Left hindlimb (tissue), 1 donor: Measurements from ENCODE around the gene EIF5.

Source experiments
- DNase-seq: peaks from one replicate; pipeline ENCODE4 v3.0.0-alpha.2; 2018

EIF5 gene

DNA sequence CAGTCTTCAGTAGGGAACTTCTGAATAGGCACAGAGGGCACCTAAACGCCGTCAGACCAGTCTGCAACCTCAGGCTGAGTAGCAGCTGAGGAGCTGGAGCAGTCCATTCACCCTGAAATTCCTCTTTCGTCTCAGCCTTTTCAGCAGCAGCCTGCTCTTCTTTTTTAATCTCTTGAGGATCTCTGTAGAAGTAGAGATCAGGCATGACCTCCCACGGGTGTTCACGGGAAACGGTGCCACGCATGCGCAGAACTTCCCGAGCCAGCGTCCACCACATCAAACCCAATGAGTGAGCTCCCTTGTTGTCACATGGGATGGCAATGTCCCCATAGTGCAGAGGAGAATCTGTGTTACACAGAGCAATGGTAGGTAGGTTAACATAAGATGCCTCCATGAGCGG lies 40.1 kb downstream of the EIF5 start:
- no peak for DNase-seq

DNA sequence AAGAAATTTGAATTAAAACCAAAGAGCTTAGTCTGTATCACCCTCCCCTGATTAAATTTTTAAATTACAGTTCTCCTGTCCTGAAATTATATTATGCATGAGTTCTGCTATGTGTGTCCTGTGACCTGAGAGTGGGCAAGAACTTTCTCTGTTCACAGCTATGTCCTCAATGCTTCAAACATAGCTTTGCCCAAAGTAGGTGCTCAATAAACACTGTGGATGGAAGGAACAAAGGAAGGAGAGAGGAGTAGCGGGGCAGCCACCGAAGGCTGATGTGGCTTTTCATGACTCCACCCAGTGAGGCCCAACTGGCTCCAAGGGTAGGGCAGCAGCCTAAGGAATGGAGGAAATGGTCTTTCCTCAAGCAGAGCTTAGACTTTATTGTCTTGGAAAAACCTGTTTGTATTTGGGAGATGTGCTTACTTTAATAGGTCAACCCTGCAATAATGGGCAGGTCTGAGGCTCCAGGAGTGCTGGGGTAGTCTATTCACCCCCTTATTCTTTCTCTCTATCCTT lies 43.5 kb downstream of the EIF5 start:
- no peak for DNase-seq

- no peak for DNase-seq
Observed at GRCh38 chr14:103378038-103378854, 44.2 kb downstream of the EIF5 start.

DNA sequence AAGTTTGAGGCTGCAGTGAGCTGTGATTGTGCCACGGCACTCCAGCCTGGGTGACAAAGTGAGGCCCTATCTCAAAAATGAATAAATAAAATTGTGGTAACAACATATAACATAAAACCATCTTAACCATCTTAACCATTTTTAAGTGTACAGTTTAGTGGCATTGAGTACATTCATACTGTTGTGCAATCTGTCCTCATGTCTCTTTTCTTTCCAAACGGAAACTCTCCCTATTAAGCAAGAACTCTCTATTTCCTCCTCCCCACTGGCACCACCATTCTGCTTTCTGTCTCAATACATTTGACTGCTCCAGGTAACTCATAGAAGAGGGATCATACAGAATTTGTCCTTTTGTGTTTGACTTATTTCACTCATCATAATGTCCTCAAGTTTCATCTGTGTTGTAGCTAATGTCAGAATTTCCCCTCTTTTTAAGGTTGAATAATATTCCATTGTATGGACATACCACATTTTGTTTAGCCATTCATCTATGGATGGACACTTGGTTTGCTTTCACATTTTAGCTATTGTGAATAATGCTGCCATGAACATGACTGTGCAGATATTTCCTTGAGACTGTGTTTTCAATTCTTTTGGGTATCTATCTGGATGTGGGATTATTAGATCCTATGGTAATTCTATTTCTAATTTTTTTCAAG lies 46.8 kb downstream of the EIF5 start:
- DNase-seq = no peak

- DNase-seq = no peak
Observed at GRCh38 chr14:103382376-103382775, 48.3 kb downstream of the EIF5 start.

DNA sequence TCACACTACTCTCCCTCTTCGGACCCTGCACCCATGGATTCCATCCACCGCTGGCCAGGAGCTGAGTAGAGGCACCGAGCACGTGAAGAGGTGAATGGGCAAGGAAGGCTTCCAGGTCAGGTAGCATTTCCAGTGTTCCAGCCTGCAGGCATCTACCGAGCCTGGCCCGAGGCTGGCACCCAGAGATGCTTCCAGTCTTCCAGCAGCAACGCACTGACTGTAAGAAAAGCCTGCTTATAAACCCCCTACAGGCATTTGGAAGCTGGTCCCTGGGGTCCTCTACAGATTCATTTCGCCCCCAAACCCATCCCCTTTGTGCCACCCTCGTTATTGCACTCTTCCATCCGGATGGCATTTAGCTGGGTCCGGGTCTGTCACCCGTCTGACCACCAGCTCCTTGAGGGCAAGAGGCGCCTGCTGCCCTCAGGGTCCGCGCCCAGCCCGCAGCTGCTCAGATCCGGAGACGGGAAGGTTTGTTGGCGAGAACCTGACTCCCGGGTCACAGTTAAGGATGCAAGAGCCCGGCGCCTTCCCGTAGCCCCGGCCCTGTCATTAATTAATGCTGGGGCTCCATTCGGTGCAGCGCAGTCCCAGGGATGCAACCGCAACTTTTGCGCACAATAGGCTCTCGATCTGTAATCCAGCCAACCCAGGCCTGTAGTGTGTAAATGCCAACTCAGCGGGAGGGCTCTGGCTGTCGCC lies 50.6 kb downstream of the EIF5 start:
- DNase-seq = no peak

GRCh38 chr14:103385152-103385928 lies 51.3 kb downstream of the EIF5 start, which contains the start of gene MARK3:
TSS of gene MARK3 (plus strand) at chr14:103385415. CDS start at chr14:103386030, 615 bp downstream.
- DNase-seq = peak; percentile 99

DNA sequence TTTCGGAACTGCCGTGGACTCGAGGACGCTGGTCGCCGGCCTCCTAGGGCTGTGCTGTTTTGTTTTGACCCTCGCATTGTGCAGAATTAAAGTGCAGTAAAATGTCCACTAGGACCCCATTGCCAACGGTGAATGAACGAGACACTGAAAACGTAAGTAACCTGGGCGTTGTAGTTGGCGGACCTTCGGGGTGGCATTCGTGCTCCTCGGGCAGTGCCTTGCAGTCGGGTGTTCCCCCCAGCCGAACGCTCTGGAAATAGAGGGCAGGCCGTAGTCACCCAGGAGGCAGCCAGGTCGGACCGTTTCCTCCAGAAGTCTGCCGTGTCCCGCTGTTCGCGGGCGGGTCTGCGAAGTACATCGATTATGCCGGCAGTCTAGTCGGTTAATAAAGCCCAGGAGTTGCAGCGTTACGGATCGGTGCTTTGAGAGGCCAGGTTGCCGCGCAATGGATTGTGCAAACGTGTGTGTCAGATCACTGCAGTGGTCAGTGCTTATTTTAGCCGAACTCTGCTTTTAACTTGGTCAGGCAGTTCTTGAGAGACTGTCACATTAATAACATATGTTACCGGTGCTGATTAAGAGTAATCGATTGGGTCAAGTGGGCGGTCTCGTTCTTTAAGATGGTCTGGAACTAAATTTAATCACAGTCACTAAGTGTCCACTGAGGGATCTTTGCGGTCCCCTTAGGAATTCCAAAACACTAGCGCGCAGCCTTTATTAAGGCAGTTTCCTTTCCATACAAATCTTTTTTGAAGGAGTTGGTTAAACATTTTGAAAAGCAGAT lies 52.1 kb downstream of the EIF5 start:
- DNase-seq = no peak

- no peak for DNase-seq
Observed at GRCh38 chr14:103386713-103387329, 52.8 kb downstream of the EIF5 start.

GRCh38 chr14:103388664-103389063 lies 54.6 kb downstream of the EIF5 start:
- no peak for DNase-seq

DNA sequence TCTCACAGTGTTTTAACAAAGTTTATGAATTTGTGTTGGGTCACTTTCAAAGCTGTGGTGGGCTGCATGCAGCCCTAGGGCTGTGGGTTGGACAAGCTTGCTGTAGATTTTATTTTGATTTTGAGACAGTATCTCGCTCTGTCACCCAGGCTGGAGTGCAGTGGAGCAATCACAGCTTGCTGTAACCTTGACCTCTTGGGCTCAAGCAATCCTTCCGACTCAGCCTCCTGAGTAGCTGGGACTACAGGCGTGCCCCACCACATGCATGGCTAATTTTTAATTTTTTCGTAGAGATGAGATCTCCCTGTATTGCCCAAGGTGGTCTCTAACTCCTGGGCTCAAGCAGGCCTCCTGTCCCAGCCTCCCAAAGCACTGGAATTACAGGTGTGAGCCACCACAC lies 56.6 kb downstream of the EIF5 start:
- no peak for DNase-seq

- DNase-seq = no peak
Observed at GRCh38 chr14:103391048-103391447, 57.0 kb downstream of the EIF5 start.

DNA sequence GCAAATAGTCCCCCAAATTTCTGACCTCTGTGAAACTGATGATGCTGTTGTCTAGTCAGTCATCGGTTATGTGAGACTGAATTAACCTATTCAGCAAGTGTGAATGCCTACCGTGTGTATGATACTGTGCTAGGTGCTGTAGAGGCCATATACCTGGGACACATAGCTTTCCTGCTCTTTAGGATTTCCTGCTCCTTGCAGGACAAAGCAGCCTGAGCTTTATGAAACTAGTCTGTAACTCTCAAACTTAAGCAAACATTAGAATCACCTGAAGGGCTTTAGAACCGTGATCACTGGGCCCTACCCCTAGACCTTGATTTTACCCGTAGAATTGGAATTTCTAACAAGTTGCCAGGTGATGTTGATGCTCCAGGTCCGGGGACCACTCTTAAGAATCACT lies 58.1 kb downstream of the EIF5 start:
- DNase-seq = no peak

DNA sequence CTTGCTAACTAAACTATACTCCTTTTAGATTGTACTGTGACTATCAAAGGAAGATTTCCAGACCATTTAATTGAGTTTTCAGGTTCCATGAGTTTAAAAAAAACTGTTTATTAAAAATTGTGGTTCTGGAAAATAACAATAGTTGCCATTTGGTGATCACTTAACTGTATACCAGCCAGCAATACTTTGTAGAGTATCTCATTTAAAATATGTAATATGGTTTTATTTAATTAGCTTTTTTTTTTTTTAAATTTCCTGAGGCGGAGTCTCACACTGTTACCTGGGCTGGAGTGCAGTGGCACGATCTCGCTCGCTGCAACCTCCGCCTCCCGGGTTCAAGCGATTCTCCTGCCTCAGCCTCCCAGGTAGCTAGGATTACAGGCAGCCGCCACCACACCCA lies 58.5 kb downstream of the EIF5 start:
- no peak for DNase-seq

DNA sequence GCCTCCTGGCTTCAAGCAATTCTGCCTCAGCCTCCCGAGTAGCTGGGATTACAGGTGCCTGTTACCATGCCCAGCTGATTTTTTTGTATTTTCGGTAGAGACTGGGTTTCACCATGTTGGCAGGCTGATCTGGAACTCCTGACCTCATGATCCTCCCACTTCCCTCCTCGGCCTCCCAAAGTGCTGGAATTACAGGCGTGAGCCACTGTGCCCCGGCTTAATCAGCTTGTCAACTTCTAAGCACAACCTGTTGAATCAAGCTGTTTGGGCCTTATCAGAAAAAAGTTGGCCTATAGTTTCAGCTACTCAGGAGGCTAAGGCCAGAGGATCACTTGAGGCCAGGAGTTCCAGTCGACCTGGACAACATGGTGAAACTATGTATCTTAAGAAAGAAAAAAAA lies 59.0 kb downstream of the EIF5 start:
- DNase-seq = no peak

GRCh38 chr14:103393676-103394626 lies 59.9 kb downstream of the EIF5 start:
- no peak for DNase-seq
